HepG2 (cell line): ENCODE results near the gene ASAP2. TPM values are rescaled to one million over a fixed set of nuclear protein-coding genes. Genes with fewer than 3 reads are reported as not detected.

Experiments used
- ATAC-seq: fragments of 200-7000 bp; cut with Tn5 transposase; 3 replicates; pipeline ENCODE4 v1.9.1; 2020; ENCODE audit warnings: mild to moderate bottlenecking, moderate library complexity
- BruUV-seq: library from RNA; stranded (reverse); fragments of 400-500 nt; replicated peaks from 2 replicates; lab custom pipeline; 2021; lab: Mats Ljungman, UMichigan
- CTCF ChIA-PET: fragments of 300-600 bp; formaldehyde crosslinking; extraction: SDS; loops from one replicate; lab custom pipeline; 2021; ENCODE audit warnings: low total read pairs, inconsistent platforms, low intra/inter-chr PET ratio; lab: Yijun Ruan, JAX
- POLR2A ChIA-PET: fragments of 350-600 bp; sonication (Branson Sonifier 250); formaldehyde crosslinking; loops from one replicate; lab custom pipeline; 2020; ENCODE audit warnings: antibody characterized with exemption, inconsistent platforms; lab: Yijun Ruan, JAX
- DNase-seq: peaks from one replicate; pipeline ENCODE4 v3.0.0-alpha.2; 2015; ENCODE audit warnings: low spot score
- FAIRE-seq: peaks from 3 replicates; lab custom pipeline; 2011; peaks lifted over from hg19 to GRCh38; lab: Jason Lieb, UNC
- H2AFZ ChIP-seq: one replicate; pipeline ENCODE4 v1.6.1; 2011; ENCODE audit warnings: low read length, inconsistent platforms
- H3K27ac ChIP-seq: fragments of 300-600 bp; 3 replicates; pipeline ENCODE4 v1.8.0; 2011; ENCODE audit warnings: mixed run types, mild to moderate bottlenecking, mixed read lengths, low read length, inconsistent platforms; ENCODE audit not compliant: insufficient read depth; ENCODE audit errors: extremely low read length
- H3K27me3 ChIP-seq, 2 experiments: fragments of 200-600 bp in 1 of 2; 2 replicates in 1 of 2; 3 replicates in 1 of 2; pipeline versions ENCODE4 v1.6.0 to v1.8.0; 2011; ENCODE audit warnings: low read length in 2 of 2, mild to moderate bottlenecking in 2 of 2, moderate library complexity in 2 of 2, inconsistent platforms in 1 of 2; ENCODE audit not compliant: insufficient read depth in 2 of 2, control insufficient read depth in 1 of 2
- H3K36me3 ChIP-seq, 2 experiments: fragments of 200-600 bp in 1 of 2; replicated peaks in 1 of 2; 2 replicates in 1 of 2; 3 replicates in 1 of 2; pipeline versions ENCODE4 v1.5.1 to v1.8.0; 2011; ENCODE audit warnings: low read length in 2 of 2, inconsistent platforms in 1 of 2; ENCODE audit not compliant: insufficient read depth in 2 of 2, control insufficient read depth in 1 of 2
- H3K4me1 ChIP-seq: 2 replicates; pipeline ENCODE4 v1.5.1; 2012; ENCODE audit warnings: low read length, inconsistent platforms; ENCODE audit not compliant: insufficient read depth
- H3K4me2 ChIP-seq: 2 replicates; pipeline ENCODE4 v1.6.0; 2011; ENCODE audit warnings: low read depth, low read length, inconsistent platforms
- H3K4me3 ChIP-seq, 3 experiments: fragments of 200-600 bp in 1 of 3; sonication (generic), shearing (Covaris generic) in 1 of 3; replicated peaks in 1 of 3; 2 replicates each; pipeline ENCODE4 v1.5.1; 2011 to 2016; ENCODE audit warnings: low read length in 3 of 3, inconsistent platforms in 2 of 3, low read depth in 2 of 3, mild to moderate bottlenecking in 2 of 3, control low read depth in 1 of 3, mixed read lengths in 1 of 3; ENCODE audit not compliant: insufficient read depth in 1 of 3
- H3K79me2 ChIP-seq: one replicate; pipeline ENCODE4 v1.6.1; 2011; ENCODE audit warnings: low read length, inconsistent platforms; ENCODE audit not compliant: insufficient read depth
- H3K9ac ChIP-seq: 2 replicates; pipeline ENCODE4 v1.6.0; 2011; ENCODE audit warnings: mild to moderate bottlenecking, low read depth, low read length, inconsistent platforms; ENCODE audit not compliant: insufficient read depth
- H3K9me3 ChIP-seq: 2 replicates; pipeline ENCODE4 v1.5.1; 2012; ENCODE audit warnings: mild to moderate bottlenecking, low read length
- H4K20me1 ChIP-seq: 2 replicates; pipeline ENCODE4 v1.6.0; 2011; ENCODE audit warnings: inconsistent platforms, mild to moderate bottlenecking, low read length, moderate library complexity; ENCODE audit not compliant: insufficient read depth
- AGO2 ChIP-seq: fragments of 200-400 bp; formaldehyde crosslinking; optimal IDR thresholded peaks from 2 replicates; pipeline ENCODE3; 2017; ENCODE audit warnings: mild to moderate bottlenecking, low read depth, low read length, moderate library complexity
- HNRNPL ChIP-seq: fragments of 200-400 bp; formaldehyde crosslinking; IDR thresholded peaks from 2 replicates; pipeline ENCODE4 v1.6.1; 2017; ENCODE audit warnings: mild to moderate bottlenecking, low read depth, low read length
- NFE2L1 ChIP-seq: sonication (generic); formaldehyde crosslinking; IDR thresholded peaks from 2 replicates; pipeline ENCODE4 v1.4.0; 2020; ENCODE audit warnings: missing genetic modification reagents, mild to moderate bottlenecking, borderline replicate concordance
- NR2F1 ChIP-seq, 2 experiments: fragments of 450-650 bp in 1 of 2; formaldehyde crosslinking in 1 of 2; IDR thresholded peaks; 2 replicates each; pipeline versions ENCODE4 v1.5.0 to v1.6.1; 2016 to 2020; ENCODE audit warnings: mild to moderate bottlenecking in 1 of 2, missing compliant biosample characterization in 1 of 2, missing genetic modification reagents in 1 of 2, moderate library complexity in 1 of 2
- U2AF1 ChIP-seq: fragments of 200-400 bp; formaldehyde crosslinking; optimal IDR thresholded peaks from 2 replicates; pipeline ENCODE3; 2017; ENCODE audit warnings: mild to moderate bottlenecking, low read depth, low read length
- XRCC5 ChIP-seq: fragments of 200-400 bp; formaldehyde crosslinking; optimal IDR thresholded peaks from 2 replicates; pipeline ENCODE3; 2017; ENCODE audit warnings: mild to moderate bottlenecking, low read length
- ZFP62 ChIP-seq: sonication (generic); formaldehyde crosslinking; IDR thresholded peaks from 2 replicates; pipeline ENCODE4 v1.4.0; 2020; ENCODE audit warnings: missing genetic modification reagents
- ZFX ChIP-seq: sonication (generic); formaldehyde crosslinking; IDR thresholded peaks from 2 replicates; pipeline ENCODE4 v1.4.0; 2020; ENCODE audit warnings: mild to moderate bottlenecking, low read depth, missing genetic modification reagents, moderate library complexity
- ZNF224 ChIP-seq: sonication (generic); formaldehyde crosslinking; IDR thresholded peaks from 2 replicates; pipeline ENCODE4 v1.5.0; 2020; ENCODE audit warnings: mild to moderate bottlenecking, missing genetic modification reagents
- ZNF263 ChIP-seq: sonication (generic); formaldehyde crosslinking; IDR thresholded peaks from 2 replicates; pipeline ENCODE4 v1.4.0; 2020; ENCODE audit warnings: missing genetic modification reagents
- ZNF713 ChIP-seq: sonication (generic); formaldehyde crosslinking; IDR thresholded peaks from 2 replicates; pipeline ENCODE4 v1.4.0; 2020; ENCODE audit warnings: mild to moderate bottlenecking, missing genetic modification reagents
- ZNF749 ChIP-seq: sonication (generic); formaldehyde crosslinking; IDR thresholded peaks from 2 replicates; pipeline ENCODE4 v1.8.0; 2022; ENCODE audit warnings: mild to moderate bottlenecking, missing genetic modification reagents, moderate library complexity, borderline replicate concordance
- ZNF790 ChIP-seq: sonication (generic); formaldehyde crosslinking; IDR thresholded peaks from 2 replicates; pipeline ENCODE4 v1.8.0; 2022; ENCODE audit warnings: missing genetic modification reagents, mild to moderate bottlenecking, borderline replicate concordance
- ZNF850 ChIP-seq: sonication (generic); formaldehyde crosslinking; conservative IDR thresholded peaks from 2 replicates; pipeline ENCODE4 v1.9.0; 2021; ENCODE audit warnings: mild to moderate bottlenecking, missing genetic modification reagents
- WGBS: methylation state at CpG from one replicate; pipeline ENCODE4 v1.1.6; 2017; ENCODE audit warnings: low lambda C conversion rate; 5-methylcytosine and 5-hydroxymethylcytosine counted together
- in situ Hi-C: cut with HindIII; loops from 2 replicates; pipeline ENCODE4 v1.10.0; 2017; ENCODE audit warnings: low pct_unique_long_range_greater_than_20kb; ENCODE audit not compliant: extremely low pct_ligation_motif_present
- intact Hi-C: fragments of 100-400 bp; cut with micrococcal nuclease; formaldehyde crosslinking; loops from one replicate; pipeline ENCODE4 v1.10.0; 2022; ENCODE audit not compliant: unreplicated experiment
- polyA plus RNA-seq, 8 experiments: library from polyadenylated mRNA; depleted of rRNA in 3 of 8; stranded (reverse) in 7 of 8; unstranded in 1 of 8; fragments of >200 nt; fragmentation: Illumina TruSeq in 4 of 8; extraction: Trizol in 4 of 8; gene quantifications; 2 replicates each; pipeline versions ENCODE4 v1.2.1 to v1.2.3, GENCODE V29; 2011 to 2016; ENCODE audit warnings: low read depth in 4 of 8, missing spikeins in 1 of 8, mixed read lengths in 1 of 8; ENCODE audit not compliant: insufficient read depth in 1 of 8
- total RNA-seq, 5 experiments: library from RNA; depleted of rRNA; stranded (reverse); fragments of >200 nt; fragmentation: Illumina TruSeq; extraction: Trizol; gene quantifications; 2 replicates each; pipeline ENCODE4 v1.2.3, GENCODE V29; 2016; ENCODE audit warnings: low read depth in 1 of 5
- TF ChIP-seq, protein P1 (sequence below): sonication (generic); formaldehyde crosslinking; IDR thresholded peaks from 2 replicates; pipeline ENCODE4 v1.5.1; 2020; ENCODE audit warnings: mild to moderate bottlenecking, missing genetic modification reagents, moderate library complexity
- TF ChIP-seq, protein P2 (sequence below): sonication (generic); formaldehyde crosslinking; IDR thresholded peaks from 2 replicates; pipeline ENCODE4 v1.8.0; 2022; ENCODE audit warnings: mild to moderate bottlenecking, missing genetic modification reagents; ENCODE audit not compliant: insufficient replicate concordance
- TF ChIP-seq, protein P3 (sequence below): sonication (generic); formaldehyde crosslinking; IDR thresholded peaks from 2 replicates; pipeline ENCODE4 v1.5.1; 2020; ENCODE audit warnings: mild to moderate bottlenecking, missing genetic modification reagents, borderline replicate concordance

The ASAP2 gene
- total and polyA plus RNA-seq, 2 of the 13 experiments (the other 11 are each of a cell fraction or from before 2014, with no cell fraction given): 7.3 to 22.3 TPM

DNA sequence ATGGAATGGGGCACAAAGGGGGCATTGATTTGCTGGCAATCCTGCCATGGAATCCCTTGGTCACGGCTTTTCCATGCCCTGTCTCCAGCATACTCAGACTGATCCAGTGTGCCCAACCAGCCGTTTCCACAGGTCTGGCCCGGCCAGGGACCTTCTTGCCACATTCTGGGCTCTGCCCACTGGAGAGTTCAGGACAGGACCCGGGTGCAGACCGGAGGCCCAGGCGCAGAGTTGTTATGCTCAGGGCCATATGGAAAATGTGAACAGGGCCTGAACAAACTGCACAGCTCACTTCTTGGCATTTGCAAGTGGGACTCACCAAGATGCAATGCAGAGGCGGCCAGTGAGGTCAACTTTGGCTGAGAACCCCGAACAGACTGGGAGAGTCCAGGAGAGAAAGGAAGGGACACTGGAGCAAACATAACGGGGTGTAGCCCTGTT, 15.6 kb upstream of the ASAP2 start (continued):
- TF ChIP-seq, protein P1, sequence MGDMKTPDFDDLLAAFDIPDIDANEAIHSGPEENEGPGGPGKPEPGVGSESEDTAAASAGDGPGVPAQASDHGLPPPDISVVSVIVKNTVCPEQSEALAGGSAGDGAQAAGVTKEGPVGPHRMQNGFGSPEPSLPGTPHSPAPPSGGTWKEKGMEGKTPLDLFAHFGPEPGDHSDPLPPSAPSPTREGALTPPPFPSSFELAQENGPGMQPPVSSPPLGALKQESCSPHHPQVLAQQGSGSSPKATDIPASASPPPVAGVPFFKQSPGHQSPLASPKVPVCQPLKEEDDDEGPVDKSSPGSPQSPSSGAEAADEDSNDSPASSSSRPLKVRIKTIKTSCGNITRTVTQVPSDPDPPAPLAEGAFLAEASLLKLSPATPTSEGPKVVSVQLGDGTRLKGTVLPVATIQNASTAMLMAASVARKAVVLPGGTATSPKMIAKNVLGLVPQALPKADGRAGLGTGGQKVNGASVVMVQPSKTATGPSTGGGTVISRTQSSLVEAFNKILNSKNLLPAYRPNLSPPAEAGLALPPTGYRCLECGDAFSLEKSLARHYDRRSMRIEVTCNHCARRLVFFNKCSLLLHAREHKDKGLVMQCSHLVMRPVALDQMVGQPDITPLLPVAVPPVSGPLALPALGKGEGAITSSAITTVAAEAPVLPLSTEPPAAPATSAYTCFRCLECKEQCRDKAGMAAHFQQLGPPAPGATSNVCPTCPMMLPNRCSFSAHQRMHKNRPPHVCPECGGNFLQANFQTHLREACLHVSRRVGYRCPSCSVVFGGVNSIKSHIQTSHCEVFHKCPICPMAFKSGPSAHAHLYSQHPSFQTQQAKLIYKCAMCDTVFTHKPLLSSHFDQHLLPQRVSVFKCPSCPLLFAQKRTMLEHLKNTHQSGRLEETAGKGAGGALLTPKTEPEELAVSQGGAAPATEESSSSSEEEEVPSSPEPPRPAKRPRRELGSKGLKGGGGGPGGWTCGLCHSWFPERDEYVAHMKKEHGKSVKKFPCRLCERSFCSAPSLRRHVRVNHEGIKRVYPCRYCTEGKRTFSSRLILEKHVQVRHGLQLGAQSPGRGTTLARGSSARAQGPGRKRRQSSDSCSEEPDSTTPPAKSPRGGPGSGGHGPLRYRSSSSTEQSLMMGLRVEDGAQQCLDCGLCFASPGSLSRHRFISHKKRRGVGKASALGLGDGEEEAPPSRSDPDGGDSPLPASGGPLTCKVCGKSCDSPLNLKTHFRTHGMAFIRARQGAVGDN (CRISPR knock-in tag): peak; percentile 31; the same call in 1 of the 2 replicates
- no peak for TF ChIP-seq ZNF850
- no peak for TF ChIP-seq ZNF224 (CRISPR knock-in tag)
- TF ChIP-seq XRCC5: peak; percentile 80
- TF ChIP-seq ZFP62: no peak

DNA sequence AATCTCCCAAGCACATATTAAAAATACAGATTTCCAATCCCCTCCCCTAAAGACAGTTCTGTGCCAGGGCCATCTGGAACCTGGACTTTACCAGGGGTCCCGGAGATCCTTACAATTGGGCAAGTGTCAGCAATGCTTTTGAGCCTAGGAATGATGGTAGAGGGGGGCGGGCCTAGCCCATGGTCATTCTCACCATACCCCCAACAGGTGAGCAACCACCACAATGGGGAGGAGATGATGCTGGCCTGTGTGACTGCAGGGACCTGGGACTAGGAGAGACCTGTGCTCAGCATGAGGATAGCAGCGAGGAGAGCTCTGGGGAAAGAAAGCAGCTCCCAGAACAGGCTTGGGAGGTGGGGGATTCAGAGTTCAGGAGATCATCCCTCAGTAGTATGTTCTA, 13.9 kb upstream of the ASAP2 start:
- Histone ChIP-seq H3K36me3 (no peaks in the 10 kb centered on the region), H3K79me2 (no peaks in the 10 kb centered on the region), H3K27ac (no peak overlapping the region), H3K9ac (no peak overlapping the region), H3K4me3 (no peak overlapping the region), H4K20me1 (no peaks in the 10 kb centered on the region), H3K4me2 (no peak overlapping the region), H2AFZ (no peak overlapping the region), H3K4me1 (peaks cover 27% of the 10 kb centered on the region), H3K9me3 (no peaks in the 10 kb centered on the region), H3K27me3 (peaks cover 0 to 32% of the 10 kb centered on the region in 2 experiments; a peak in 4 of 5 replicates)
- CTCF ChIA-PET: no interaction called here
- POLR2A ChIA-PET: no interaction called here
- BruUV-seq: no TSS peak
- 67% methylated on average over 3 of the region's 3 CpGs for WGBS
- FAIRE-seq (no peak), ATAC-seq (no peak), DNase-seq (no peak)
- in situ Hi-C loops: no loop called here
- intact Hi-C loops: no loop called here
- TF ChIP-seq HNRNPL (no peak), ZNF790 (CRISPR knock-in tag) (no peak), ZNF263 (CRISPR knock-in tag) (no peak), U2AF1 (no peak), ZFX (no peak), ZNF749 (CRISPR knock-in tag) (no peak), NR2F1 (CRISPR knock-in tag; IDR thresholded peaks at IDR 0.05) (no peak), ZNF713 (CRISPR knock-in tag) (no peak), AGO2 (no peak), NFE2L1 (CRISPR knock-in tag) (no peak)
- TF ChIP-seq, protein P2, sequence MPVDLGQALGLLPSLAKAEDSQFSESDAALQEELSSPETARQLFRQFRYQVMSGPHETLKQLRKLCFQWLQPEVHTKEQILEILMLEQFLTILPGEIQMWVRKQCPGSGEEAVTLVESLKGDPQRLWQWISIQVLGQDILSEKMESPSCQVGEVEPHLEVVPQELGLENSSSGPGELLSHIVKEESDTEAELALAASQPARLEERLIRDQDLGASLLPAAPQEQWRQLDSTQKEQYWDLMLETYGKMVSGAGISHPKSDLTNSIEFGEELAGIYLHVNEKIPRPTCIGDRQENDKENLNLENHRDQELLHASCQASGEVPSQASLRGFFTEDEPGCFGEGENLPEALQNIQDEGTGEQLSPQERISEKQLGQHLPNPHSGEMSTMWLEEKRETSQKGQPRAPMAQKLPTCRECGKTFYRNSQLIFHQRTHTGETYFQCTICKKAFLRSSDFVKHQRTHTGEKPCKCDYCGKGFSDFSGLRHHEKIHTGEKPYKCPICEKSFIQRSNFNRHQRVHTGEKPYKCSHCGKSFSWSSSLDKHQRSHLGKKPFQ (CRISPR knock-in tag): no peak
- TF ChIP-seq, protein P3, sequence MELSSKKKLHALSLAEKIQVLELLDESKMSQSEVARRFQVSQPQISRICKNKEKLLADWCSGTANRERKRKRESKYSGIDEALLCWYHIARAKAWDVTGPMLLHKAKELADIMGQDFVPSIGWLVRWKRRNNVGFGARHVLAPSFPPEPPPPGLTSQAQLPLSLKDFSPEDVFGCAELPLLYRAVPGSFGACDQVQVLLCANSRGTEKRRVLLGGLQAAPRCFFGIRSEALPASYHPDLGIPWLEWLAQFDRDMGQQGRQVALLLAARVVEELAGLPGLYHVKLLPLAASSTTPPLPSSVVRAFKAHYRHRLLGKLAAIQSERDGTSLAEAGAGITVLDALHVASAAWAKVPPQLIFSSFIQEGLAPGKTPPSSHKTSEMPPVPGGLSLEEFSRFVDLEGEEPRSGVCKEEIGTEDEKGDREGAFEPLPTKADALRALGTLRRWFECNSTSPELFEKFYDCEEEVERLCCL (CRISPR knock-in tag): no peak
